HCT116 (cell line): ENCODE results near the gene SVIL. TPM values are rescaled to one million over a fixed set of nuclear protein-coding genes. Genes with fewer than 3 reads are reported as not detected.
A peak's percentile ranks its signal among the peaks of the same experiment; 100 is the strongest.

Experiments
- ATAC-seq: fragments of 200-7000 bp; cut with Tn5 transposase; 2 replicates; pipeline ENCODE4 v1.9.1; 2020; ENCODE audit warnings: mild to moderate bottlenecking, moderate library complexity
- BruUV-seq: library from RNA; stranded (reverse); fragments of 400-500 nt; replicated peaks from 2 replicates; lab custom pipeline; 2021; lab: Mats Ljungman, UMichigan
- CTCF ChIA-PET: fragments of 300-600 bp; sonication (Branson Sonifier 250); formaldehyde crosslinking; loops from one replicate; lab custom pipeline; 2021; ENCODE audit warnings: antibody characterized with exemption; lab: Charles Lee
- POLR2A ChIA-PET: fragments of 300-600, 350-600 bp; sonication (Branson Sonifier 250); formaldehyde crosslinking; loops from one replicate; lab custom pipeline; 2021; ENCODE audit warnings: antibody characterized with exemption; lab: Charles Lee
- RAD21 ChIA-PET, 2 experiments: fragments of 300-600 bp; sonication (Branson Sonifier 250); formaldehyde crosslinking; loops; one replicate each; lab custom pipeline; 2023; ENCODE audit warnings: low total read pairs in 2 of 2; ENCODE audit not compliant: uncharacterized antibody in 2 of 2, unreplicated experiment in 2 of 2, low non-redundant PET in 1 of 2; lab: Charles Lee
- DNase-seq: peaks from one replicate; pipeline ENCODE4 v3.0.0-alpha.2; 2010; ENCODE audit warnings: low read depth, low spot score
- H2AFZ ChIP-seq: fragments of 200-600 bp; shearing (Covaris generic), sonication (generic); 2 replicates; pipeline ENCODE4 v1.6.1; 2017; ENCODE audit warnings: low read depth, mixed run types, mixed read lengths, antibody characterized with exemption, low read length; ENCODE audit not compliant: poor library complexity, severe bottlenecking
- H3K27ac ChIP-seq: 2 replicates; pipeline ENCODE4 v1.5.1; 2012; ENCODE audit warnings: low read depth, low read length
- H3K27me3 ChIP-seq: fragments of 200-600 bp; sonication (generic); 2 replicates; pipeline ENCODE4 v1.6.1; 2016; ENCODE audit warnings: mixed run types, low read length, mixed read lengths; ENCODE audit not compliant: insufficient read depth
- H3K36me3 ChIP-seq, 2 experiments: fragments of 200-500 bp in 1 of 2; fragments of 200-600 bp in 1 of 2; sonication (Bioruptor generic) in 1 of 2; sonication (generic) in 1 of 2; 2 replicates each; pipeline versions ENCODE4 v1.5.1 to v1.6.1; 2014 to 2016; ENCODE audit warnings: low read length in 2 of 2, inconsistent platforms in 1 of 2, mixed read lengths in 1 of 2, mixed run types in 1 of 2; ENCODE audit not compliant: insufficient read depth in 2 of 2, control insufficient read depth in 1 of 2
- H3K4me1 ChIP-seq, 2 experiments: fragments of 200-600 bp in 1 of 2; sonication (generic) in 1 of 2; 2 replicates each; pipeline versions ENCODE4 v1.5.1 to v1.6.1; 2012 to 2017; ENCODE audit warnings: low read length in 2 of 2, inconsistent platforms in 1 of 2, mild to moderate bottlenecking in 1 of 2, mixed read lengths in 1 of 2, mixed run types in 1 of 2, moderate library complexity in 1 of 2; ENCODE audit not compliant: insufficient read depth in 2 of 2, control insufficient read depth in 1 of 2
- H3K4me2 ChIP-seq: fragments of 200-600 bp; sonication (generic); 2 replicates; pipeline ENCODE4 v1.6.1; 2017; ENCODE audit warnings: mixed run types, low read length, mixed read lengths
- H3K4me3 ChIP-seq, 2 experiments: fragments of 200-600 bp in 1 of 2; sonication (generic) in 1 of 2; replicated peaks in 1 of 2; 2 replicates each; pipeline ENCODE4 v1.5.1; 2011 to 2016; ENCODE audit warnings: low read length in 2 of 2, control low read depth in 1 of 2, low read depth in 1 of 2, mild to moderate bottlenecking in 1 of 2, mixed read lengths in 1 of 2, mixed run types in 1 of 2
- H3K79me2 ChIP-seq: fragments of 200-600 bp; sonication (generic); 2 replicates; pipeline ENCODE4 v1.6.1; 2017; ENCODE audit warnings: mild to moderate bottlenecking, mixed run types, low read length, moderate library complexity, mixed read lengths; ENCODE audit not compliant: insufficient read depth
- H3K9ac ChIP-seq: fragments of 200-600 bp; sonication (generic); 2 replicates; pipeline ENCODE4 v1.6.1; 2016; ENCODE audit warnings: low read length, mixed read lengths
- H3K9me2 ChIP-seq: fragments of 200-600 bp; sonication (generic), shearing (Covaris generic); 2 replicates; pipeline ENCODE4 v1.6.1; 2017; ENCODE audit warnings: mixed run types, mild to moderate bottlenecking, moderate library complexity; ENCODE audit not compliant: insufficient read depth
- H3K9me3 ChIP-seq, 2 experiments: fragments of 200-500 bp in 1 of 2; fragments of 200-600 bp in 1 of 2; sonication (Bioruptor generic) in 1 of 2; sonication (generic) in 1 of 2; 2 replicates each; pipeline ENCODE4 v1.6.1; 2014 to 2017; ENCODE audit warnings: low read length in 2 of 2, mixed read lengths in 2 of 2, inconsistent platforms in 1 of 2, low read depth in 1 of 2, mild to moderate bottlenecking in 1 of 2, mixed run types in 1 of 2, moderate library complexity in 1 of 2; ENCODE audit not compliant: control insufficient read depth in 1 of 2, insufficient read depth in 1 of 2
- H4K20me1 ChIP-seq: fragments of 200-600 bp; sonication (generic), shearing (Covaris generic); 2 replicates; pipeline ENCODE4 v1.6.1; 2017; ENCODE audit warnings: mixed run types, mild to moderate bottlenecking, moderate library complexity; ENCODE audit not compliant: insufficient read depth
- CBX3 ChIP-seq: IDR thresholded peaks from 2 replicates; pipeline ENCODE4 v1.6.1; 2012; ENCODE audit warnings: low read depth
- CEBPB ChIP-seq: IDR thresholded peaks from 2 replicates; pipeline ENCODE4 v1.6.1; 2012; ENCODE audit warnings: low read depth
- EGR1 ChIP-seq: IDR thresholded peaks from 2 replicates; pipeline ENCODE4 v1.6.1; 2012; ENCODE audit warnings: low read depth
- ELF1 ChIP-seq: IDR thresholded peaks from 2 replicates; pipeline ENCODE4 v1.6.1; 2012; ENCODE audit warnings: low read depth, borderline replicate concordance
- FOSL1 ChIP-seq: IDR thresholded peaks from 2 replicates; pipeline ENCODE4 v1.6.1; 2012; ENCODE audit warnings: low read depth
- JUND ChIP-seq: IDR thresholded peaks from 2 replicates; pipeline ENCODE4 v1.6.1; 2012
- POLR2AphosphoS5 ChIP-seq: IDR thresholded peaks from 2 replicates; pipeline ENCODE4 v1.6.1; 2011; ENCODE audit warnings: mild to moderate bottlenecking, low read depth, low read length, moderate library complexity
- RAD21 ChIP-seq: IDR thresholded peaks from 2 replicates; pipeline ENCODE4 v1.6.1; 2012; ENCODE audit warnings: low read depth, mild to moderate bottlenecking
- SP1 ChIP-seq: IDR thresholded peaks from 2 replicates; pipeline ENCODE4 v1.6.1; 2012; ENCODE audit warnings: low read depth
- intact Hi-C: fragments of 100-400 bp; cut with micrococcal nuclease; formaldehyde crosslinking; loops from 2 replicates; pipeline ENCODE4 v1.10.0; 2022
- total RNA-seq: library from RNA; stranded (reverse); gene quantifications from one replicate; pipeline ENCODE4 v1.2.1, GENCODE V29; 2021; ENCODE audit not compliant: unreplicated experiment
- TF ChIP-seq, protein P1 (sequence below): IDR thresholded peaks from 2 replicates; pipeline ENCODE4 v1.6.1; 2012
- TF ChIP-seq, protein P2 (sequence below): IDR thresholded peaks from 2 replicates; pipeline ENCODE4 v1.6.1; 2012
- TF ChIP-seq, protein P3 (sequence below): IDR thresholded peaks from 2 replicates; pipeline ENCODE4 v1.6.1; 2012; ENCODE audit warnings: low read depth
- TF ChIP-seq, protein P4 (sequence below): IDR thresholded peaks from 2 replicates; pipeline ENCODE4 v1.6.1; 2011; ENCODE audit warnings: mild to moderate bottlenecking, low read length, moderate library complexity; ENCODE audit not compliant: insufficient replicate concordance; ENCODE audit errors: extremely low read depth

The SVIL gene
- total RNA-seq, 1 experiment from 2014 or later: 27.0 TPM

DNA sequence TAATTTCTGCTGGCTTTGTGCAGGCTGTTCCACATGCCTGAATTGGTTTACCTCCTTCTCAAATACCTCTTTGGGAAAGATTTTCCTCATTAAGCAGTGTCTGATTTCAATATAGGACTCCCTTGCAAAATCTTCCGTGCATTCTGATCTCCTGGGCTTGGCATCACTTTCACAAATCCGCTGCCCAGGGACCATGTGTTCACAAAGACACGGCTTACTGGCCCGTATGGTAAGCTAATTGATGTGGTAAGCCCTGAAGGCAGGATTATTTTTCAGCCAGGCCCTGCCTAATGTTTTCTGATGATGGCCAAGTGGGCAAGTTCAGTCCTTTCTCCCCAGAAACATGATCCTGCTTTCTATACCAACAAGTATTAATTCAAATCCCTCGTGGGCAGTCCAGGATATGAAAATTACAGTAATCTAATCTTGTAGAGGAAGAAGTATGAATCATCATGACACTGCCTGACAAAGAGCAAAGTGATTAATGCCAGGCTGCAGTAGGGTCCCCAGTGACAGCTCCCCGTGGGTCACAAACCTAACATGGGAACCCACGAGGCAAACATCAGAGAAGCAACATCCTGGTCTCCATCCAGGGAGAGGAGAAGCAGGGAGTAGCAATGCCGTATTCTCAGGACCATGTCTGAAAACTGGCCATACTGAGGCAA, 11.6 kb upstream of the SVIL start:
- TF ChIP-seq CBX3 (peak; percentile 35; the same call in 1 of the 2 replicates), JUND (peak; percentile 65), POLR2AphosphoS5 (peak; percentile 27; the same call in 1 of the 2 replicates), FOSL1 (peak; percentile 69)
- TF ChIP-seq, protein P1, sequence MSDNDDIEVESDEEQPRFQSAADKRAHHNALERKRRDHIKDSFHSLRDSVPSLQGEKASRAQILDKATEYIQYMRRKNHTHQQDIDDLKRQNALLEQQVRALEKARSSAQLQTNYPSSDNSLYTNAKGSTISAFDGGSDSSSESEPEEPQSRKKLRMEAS: peak; percentile 60
- TF ChIP-seq, protein P2, sequence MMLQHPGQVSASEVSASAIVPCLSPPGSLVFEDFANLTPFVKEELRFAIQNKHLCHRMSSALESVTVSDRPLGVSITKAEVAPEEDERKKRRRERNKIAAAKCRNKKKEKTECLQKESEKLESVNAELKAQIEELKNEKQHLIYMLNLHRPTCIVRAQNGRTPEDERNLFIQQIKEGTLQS: no peak
- POLR2A ChIA-PET: no interaction called here
- intact Hi-C loops: no loop called here
- RAD21 ChIA-PET: no interaction called here
- Histone ChIP-seq H3K79me2 (peaks cover 12% of the 10 kb centered on the region), H3K4me3 (peak overlapping the region in 1 of 2 experiments; percentile 8; a peak in 1 of 4 replicates), H3K4me1 (peaks cover 53 to 57% of the 10 kb centered on the region in 2 experiments), H3K36me3 (0 out of 4 replicates have a peak, but pooled peaks cover 0 to 4% of the 10 kb centered on the region in 2 experiments), H3K9me3 (no peaks in the 10 kb centered on the region), H3K27me3 (no peaks in the 10 kb centered on the region), H3K4me2 (peak overlapping the region; percentile 60), H4K20me1 (no peaks in the 10 kb centered on the region), H3K27ac (peak overlapping the region; percentile 2; the same call in 1 of the 2 replicates), H3K9ac (peak overlapping the region; percentile 28; the same call in 1 of the 2 replicates), H3K9me2 (no peaks in the 10 kb centered on the region), H2AFZ (no peak overlapping the region)
- DNase-seq (no peak), ATAC-seq (peak; percentile 70)
- CTCF ChIA-PET: no interaction called here
- no TSS peak for BruUV-seq

DNA sequence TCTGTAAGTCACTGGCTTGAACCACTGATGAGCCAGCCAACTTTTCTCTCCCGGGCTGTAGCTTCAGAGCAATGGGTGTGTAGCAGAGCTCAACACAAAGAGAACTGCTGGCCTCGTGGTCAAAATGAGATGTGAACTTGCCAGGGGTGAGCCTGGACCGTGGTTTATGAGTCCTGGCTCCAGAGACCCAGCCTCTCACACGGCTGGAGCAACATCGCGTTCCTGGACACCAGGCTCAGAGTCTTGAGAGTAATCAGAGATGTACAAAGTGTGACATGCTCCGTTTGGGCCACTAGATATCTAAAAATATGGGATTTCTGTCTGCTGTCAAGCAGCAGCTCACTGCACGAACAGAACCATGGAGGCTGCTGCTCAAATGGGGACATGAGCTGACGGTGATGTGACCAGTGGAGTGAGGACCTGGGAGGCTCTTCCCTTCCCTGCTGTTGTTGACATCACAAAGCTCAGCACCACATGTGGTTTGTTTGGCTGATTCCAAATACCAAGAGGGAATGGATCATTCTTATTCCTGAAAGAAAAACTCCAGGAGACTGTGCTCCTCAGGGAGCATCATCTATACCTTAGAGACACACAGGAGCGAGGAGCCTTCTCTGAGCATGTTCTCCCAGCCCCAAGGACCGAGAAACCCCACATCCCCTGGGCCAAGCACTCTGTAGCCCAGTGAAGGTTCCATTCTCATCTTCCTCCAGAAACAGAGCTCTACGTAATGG, 9.2 kb upstream of the SVIL start:
- peaks cover 12% of the 10 kb centered on the region for H3K79me2 ChIP-seq
- TF ChIP-seq, protein P3, sequence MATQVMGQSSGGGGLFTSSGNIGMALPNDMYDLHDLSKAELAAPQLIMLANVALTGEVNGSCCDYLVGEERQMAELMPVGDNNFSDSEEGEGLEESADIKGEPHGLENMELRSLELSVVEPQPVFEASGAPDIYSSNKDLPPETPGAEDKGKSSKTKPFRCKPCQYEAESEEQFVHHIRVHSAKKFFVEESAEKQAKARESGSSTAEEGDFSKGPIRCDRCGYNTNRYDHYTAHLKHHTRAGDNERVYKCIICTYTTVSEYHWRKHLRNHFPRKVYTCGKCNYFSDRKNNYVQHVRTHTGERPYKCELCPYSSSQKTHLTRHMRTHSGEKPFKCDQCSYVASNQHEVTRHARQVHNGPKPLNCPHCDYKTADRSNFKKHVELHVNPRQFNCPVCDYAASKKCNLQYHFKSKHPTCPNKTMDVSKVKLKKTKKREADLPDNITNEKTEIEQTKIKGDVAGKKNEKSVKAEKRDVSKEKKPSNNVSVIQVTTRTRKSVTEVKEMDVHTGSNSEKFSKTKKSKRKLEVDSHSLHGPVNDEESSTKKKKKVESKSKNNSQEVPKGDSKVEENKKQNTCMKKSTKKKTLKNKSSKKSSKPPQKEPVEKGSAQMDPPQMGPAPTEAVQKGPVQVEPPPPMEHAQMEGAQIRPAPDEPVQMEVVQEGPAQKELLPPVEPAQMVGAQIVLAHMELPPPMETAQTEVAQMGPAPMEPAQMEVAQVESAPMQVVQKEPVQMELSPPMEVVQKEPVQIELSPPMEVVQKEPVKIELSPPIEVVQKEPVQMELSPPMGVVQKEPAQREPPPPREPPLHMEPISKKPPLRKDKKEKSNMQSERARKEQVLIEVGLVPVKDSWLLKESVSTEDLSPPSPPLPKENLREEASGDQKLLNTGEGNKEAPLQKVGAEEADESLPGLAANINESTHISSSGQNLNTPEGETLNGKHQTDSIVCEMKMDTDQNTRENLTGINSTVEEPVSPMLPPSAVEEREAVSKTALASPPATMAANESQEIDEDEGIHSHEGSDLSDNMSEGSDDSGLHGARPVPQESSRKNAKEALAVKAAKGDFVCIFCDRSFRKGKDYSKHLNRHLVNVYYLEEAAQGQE: no peak
- TF ChIP-seq ELF1 (no peak), CEBPB (no peak), CBX3 (no peak), SP1 (no peak), EGR1 (no peak), RAD21 (no peak)
- TF ChIP-seq, protein P4, sequence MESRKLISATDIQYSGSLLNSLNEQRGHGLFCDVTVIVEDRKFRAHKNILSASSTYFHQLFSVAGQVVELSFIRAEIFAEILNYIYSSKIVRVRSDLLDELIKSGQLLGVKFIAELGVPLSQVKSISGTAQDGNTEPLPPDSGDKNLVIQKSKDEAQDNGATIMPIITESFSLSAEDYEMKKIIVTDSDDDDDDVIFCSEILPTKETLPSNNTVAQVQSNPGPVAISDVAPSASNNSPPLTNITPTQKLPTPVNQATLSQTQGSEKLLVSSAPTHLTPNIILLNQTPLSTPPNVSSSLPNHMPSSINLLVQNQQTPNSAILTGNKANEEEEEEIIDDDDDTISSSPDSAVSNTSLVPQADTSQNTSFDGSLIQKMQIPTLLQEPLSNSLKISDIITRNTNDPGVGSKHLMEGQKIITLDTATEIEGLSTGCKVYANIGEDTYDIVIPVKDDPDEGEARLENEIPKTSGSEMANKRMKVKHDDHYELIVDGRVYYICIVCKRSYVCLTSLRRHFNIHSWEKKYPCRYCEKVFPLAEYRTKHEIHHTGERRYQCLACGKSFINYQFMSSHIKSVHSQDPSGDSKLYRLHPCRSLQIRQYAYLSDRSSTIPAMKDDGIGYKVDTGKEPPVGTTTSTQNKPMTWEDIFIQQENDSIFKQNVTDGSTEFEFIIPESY: no peak

More for the DNA sequence above, 9.2 kb upstream of the SVIL start:
- Histone ChIP-seq H3K9ac (no peak overlapping the region), H3K9me3 (no peaks in the 10 kb centered on the region), H3K4me3 (no peak overlapping the region), H3K9me2 (no peaks in the 10 kb centered on the region), H2AFZ (no peak overlapping the region), H3K4me2 (no peak overlapping the region), H3K36me3 (no peaks in the 10 kb centered on the region), H4K20me1 (no peaks in the 10 kb centered on the region), H3K27me3 (no peaks in the 10 kb centered on the region), H3K27ac (no peak overlapping the region), H3K4me1 (peaks cover 43 to 44% of the 10 kb centered on the region in 2 experiments)
- ChIA-PET RAD21 (no interaction called here), POLR2A (no interaction called here), CTCF (no interaction called here)
- no TSS peak for BruUV-seq
- ATAC-seq (no peak), DNase-seq (no peak)
- intact Hi-C loops: no loop called here
